BE2C (cell line): Measurements from ENCODE around the gene TAGLN3.

Experiments
- DNase-seq: peaks from one replicate; pipeline ENCODE4 v3.0.0-alpha.2; 2020
- H3K27me3 ChIP-seq: fragments of 250-450 bp; sonication (Bioruptor Pico); 2 replicates; pipeline ENCODE4 v1.5.1; 2020; ENCODE audit warnings: mild to moderate bottlenecking
- H3K36me3 ChIP-seq: fragments of 250-450 bp; sonication (Bioruptor Pico); 2 replicates; pipeline ENCODE4 v1.5.1; 2020; ENCODE audit warnings: mild to moderate bottlenecking
- H3K4me1 ChIP-seq: fragments of 250-450 bp; sonication (Bioruptor Pico); 2 replicates; pipeline ENCODE4 v1.5.1; 2020
- H3K4me3 ChIP-seq: 2 replicates; pipeline ENCODE4 v1.5.1; 2011; ENCODE audit warnings: low read depth, low read length
- H3K9me3 ChIP-seq: fragments of 250-450 bp; sonication (Bioruptor Pico); 2 replicates; pipeline ENCODE4 v1.5.1; 2020
- CTCF ChIP-seq: IDR thresholded peaks from 2 replicates; pipeline ENCODE4 v1.5.1; 2012; ENCODE audit warnings: mild to moderate bottlenecking, low read depth, low read length

TAGLN3 gene

GRCh38 chr3:111971533-111972130 is 27.1 kb upstream of the TAGLN3 start:
- Histone ChIP-seq H3K9me3 (no peaks in the 10 kb centered on the region), H3K4me1 (no peaks in the 10 kb centered on the region; the same call in 1 of the 2 replicates), H3K4me3 (no peak overlapping the region), H3K27me3 (peaks cover 18% of the 10 kb centered on the region), H3K36me3 (no peaks in the 10 kb centered on the region)
- DNase-seq = no peak
- no peak for TF ChIP-seq CTCF

GRCh38 chr3:111972891-111973290 is 25.8 kb upstream of the TAGLN3 start:
- no peak for DNase-seq
- Histone ChIP-seq H3K27me3 (peaks cover 18% of the 10 kb centered on the region), H3K9me3 (no peaks in the 10 kb centered on the region), H3K36me3 (no peaks in the 10 kb centered on the region), H3K4me3 (no peak overlapping the region), H3K4me1 (no peaks in the 10 kb centered on the region)
- no peak for TF ChIP-seq CTCF

- no peak for DNase-seq
- no peak for TF ChIP-seq CTCF
- no peaks in the 10 kb centered on the region; the same call in 1 of the 2 replicates for H3K27me3 ChIP-seq
- H3K9me3 ChIP-seq = no peaks in the 10 kb centered on the region
- H3K4me1 ChIP-seq = no peaks in the 10 kb centered on the region
- no peak overlapping the region for H3K4me3 ChIP-seq
- no peaks in the 10 kb centered on the region for H3K36me3 ChIP-seq
Observed at GRCh38 chr3:111975131-111975530, 23.6 kb upstream of the TAGLN3 start.

GRCh38 chr3:111976254-111976653 is 22.5 kb upstream of the TAGLN3 start:
- Histone ChIP-seq H3K4me3 (no peak overlapping the region), H3K36me3 (no peaks in the 10 kb centered on the region), H3K9me3 (no peaks in the 10 kb centered on the region), H3K27me3 (no peaks in the 10 kb centered on the region; the same call in 1 of the 2 replicates), H3K4me1 (no peaks in the 10 kb centered on the region)
- TF ChIP-seq CTCF = no peak
- DNase-seq = no peak

GRCh38 chr3:111978583-111979433 is 19.9 kb upstream of the TAGLN3 start, which contains the start of gene ABHD10:
TSS of gene ABHD10 (plus strand) at chr3:111979026. CDS start at chr3:111979062, 36 bp downstream.
- no peaks in the 10 kb centered on the region for H3K9me3 ChIP-seq
- H3K36me3 ChIP-seq = no peaks in the 10 kb centered on the region
- peak within 1 kb of the TSS; percentile 86 for H3K4me3 ChIP-seq
- no peaks in the 10 kb centered on the region; the same call in 1 of the 2 replicates for H3K27me3 ChIP-seq
- DNase-seq = peak; percentile 96
- H3K4me1 ChIP-seq = no peaks in the 10 kb centered on the region
- TF ChIP-seq CTCF = no peak
